IMR-90 (cell line): Measurements from ENCODE around the gene LIMS2. TPM values are rescaled to one million over a fixed set of nuclear protein-coding genes. Genes with fewer than 3 reads are reported as not detected.

Experiments used
- ATAC-seq: fragments of 200-7000 bp; cut with Tn5 transposase; 2 replicates; pipeline ENCODE4 v1.9.1; 2020; ENCODE audit warnings: low read depth, mild to moderate bottlenecking, moderate library complexity
- BruUV-seq: library from RNA; stranded (reverse); fragments of 400-500 nt; replicated peaks from 2 replicates; lab custom pipeline; 2021; lab: Mats Ljungman, UMichigan
- CTCF ChIA-PET: fragments of 300-600 bp; formaldehyde crosslinking; extraction: SDS; loops from one replicate; lab custom pipeline; 2021; ENCODE audit warnings: antibody characterized with exemption; lab: Yijun Ruan, JAX
- POLR2A ChIA-PET: fragments of 300-600 bp; sonication (Branson Sonifier 250); formaldehyde crosslinking; loops from one replicate; lab custom pipeline; 2022; ENCODE audit warnings: antibody characterized with exemption; ENCODE audit not compliant: unreplicated experiment; lab: Charles Lee
- DNase-seq: peaks from one replicate; pipeline ENCODE4 v3.0.0; 2013
- H2AFZ ChIP-seq: replicated peaks from 2 replicates; pipeline ENCODE3; 2013; ENCODE audit warnings: low read length, mild to moderate bottlenecking; ENCODE audit not compliant: poor library complexity
- H2AK5ac ChIP-seq: 2 replicates; pipeline ENCODE4 v1.6.1; 2013; ENCODE audit warnings: low read depth, low read length, inconsistent platforms
- H2AK9ac ChIP-seq: replicated peaks from 2 replicates; pipeline ENCODE3; 2013; ENCODE audit warnings: mild to moderate bottlenecking, low read depth, low read length, moderate library complexity; ENCODE audit not compliant: poor library complexity
- H2BK120ac ChIP-seq: 2 replicates; pipeline ENCODE4 v1.6.1; 2013; ENCODE audit warnings: low read depth, low read length, inconsistent platforms
- H2BK15ac ChIP-seq: 3 replicates; pipeline ENCODE4 v1.6.1; 2013; ENCODE audit warnings: low read depth, low read length, inconsistent platforms
- H2BK20ac ChIP-seq: 2 replicates; pipeline ENCODE4 v1.6.1; 2013; ENCODE audit warnings: low read depth, mild to moderate bottlenecking, inconsistent platforms, low read length, moderate library complexity
- H2BK5ac ChIP-seq: 2 replicates; pipeline ENCODE4 v1.6.1; 2013; ENCODE audit warnings: mild to moderate bottlenecking, low read depth, low read length, inconsistent platforms; ENCODE audit not compliant: poor library complexity, severe bottlenecking
- H3K14ac ChIP-seq: replicated peaks from 2 replicates; pipeline ENCODE4 v1.6.1; 2013; ENCODE audit warnings: low read depth, low read length, inconsistent platforms
- H3K18ac ChIP-seq: 2 replicates; pipeline ENCODE4 v1.6.1; 2013; ENCODE audit warnings: low read depth, low read length, control low read depth
- H3K23ac ChIP-seq: 2 replicates; pipeline ENCODE4 v1.6.1; 2013; ENCODE audit warnings: low read depth, low read length, inconsistent platforms
- H3K27ac ChIP-seq: 2 replicates; pipeline ENCODE4 v1.5.1; 2013; ENCODE audit warnings: mild to moderate bottlenecking, control low read depth, low read length; ENCODE audit not compliant: insufficient read depth
- H3K27me3 ChIP-seq: 2 replicates; pipeline ENCODE4 v1.6.1; 2013; ENCODE audit warnings: low read length; ENCODE audit not compliant: control insufficient read depth, insufficient read depth
- H3K36me3 ChIP-seq: 2 replicates; pipeline ENCODE4 v1.6.1; 2013; ENCODE audit warnings: low read length, mixed read lengths; ENCODE audit not compliant: control insufficient read depth, insufficient read depth
- H3K4ac ChIP-seq: 2 replicates; pipeline ENCODE4 v1.6.1; 2013; ENCODE audit warnings: low read depth, low read length, inconsistent platforms
- H3K4me1 ChIP-seq: 2 replicates; pipeline ENCODE4 v1.6.1; 2013; ENCODE audit warnings: low read length, mixed read lengths; ENCODE audit not compliant: control insufficient read depth, insufficient read depth
- H3K4me2 ChIP-seq: 2 replicates; pipeline ENCODE4 v1.6.1; 2013; ENCODE audit warnings: low read depth, mild to moderate bottlenecking, control low read depth, low read length, moderate library complexity
- H3K4me3 ChIP-seq: 2 replicates; pipeline ENCODE4 v1.5.1; 2013; ENCODE audit warnings: low read depth, mild to moderate bottlenecking, control low read depth, low read length, moderate library complexity; ENCODE audit not compliant: insufficient read depth
- H3K56ac ChIP-seq: 2 replicates; pipeline ENCODE4 v1.6.1; 2013; ENCODE audit warnings: low read length, inconsistent platforms; ENCODE audit not compliant: insufficient read depth; ENCODE audit errors: extremely low read depth
- H3K79me1 ChIP-seq, 2 experiments: 2 replicates each; pipeline ENCODE4 v1.6.1; 2013; ENCODE audit warnings: low read length in 2 of 2, inconsistent platforms in 1 of 2, low read depth in 1 of 2
- H3K9ac ChIP-seq: 2 replicates; pipeline ENCODE4 v1.6.1; 2013; ENCODE audit warnings: low read depth, low read length, control low read depth
- H3K9me1 ChIP-seq: 2 replicates; pipeline ENCODE4 v1.6.1; 2013; ENCODE audit warnings: low read length, inconsistent platforms; ENCODE audit not compliant: insufficient read depth
- H3K9me3 ChIP-seq: 2 replicates; pipeline ENCODE4 v1.6.1; 2013; ENCODE audit warnings: low read length; ENCODE audit not compliant: control insufficient read depth, insufficient read depth
- H4K20me1 ChIP-seq: 2 replicates; pipeline ENCODE4 v1.6.1; 2013; ENCODE audit warnings: low read length, inconsistent platforms; ENCODE audit not compliant: insufficient read depth
- H4K5ac ChIP-seq: 2 replicates; pipeline ENCODE4 v1.6.1; 2013; ENCODE audit warnings: mild to moderate bottlenecking, low read depth, low read length, control low read depth
- H4K8ac ChIP-seq, 2 experiments: 2 replicates each; pipeline ENCODE4 v1.6.1; 2013; ENCODE audit warnings: low read depth in 2 of 2, low read length in 2 of 2, control low read depth in 1 of 2, inconsistent platforms in 1 of 2
- H4K91ac ChIP-seq: 2 replicates; pipeline ENCODE4 v1.6.1; 2013; ENCODE audit warnings: low read depth, low read length, inconsistent platforms; ENCODE audit not compliant: insufficient read depth
- BHLHE40 ChIP-seq: fragments of 150-350 bp; IDR thresholded peaks from 2 replicates; pipeline ENCODE4 v1.6.1; 2016; ENCODE audit warnings: mild to moderate bottlenecking, low read depth, low read length
- CEBPB ChIP-seq: IDR thresholded peaks from 2 replicates; pipeline ENCODE4 v1.6.1; 2012; ENCODE audit warnings: low read depth, low read length, improper control_type of control experiment
- CHD1 ChIP-seq: IDR thresholded peaks from 2 replicates; pipeline ENCODE4 v1.6.1; 2012; ENCODE audit warnings: low read depth, low read length, improper control_type of control experiment
- CTCF ChIP-seq: conservative IDR thresholded peaks from 2 replicates; pipeline ENCODE4 v1.5.1; 2012; ENCODE audit warnings: mild to moderate bottlenecking, low read depth, low read length, improper control_type of control experiment
- ELK1 ChIP-seq: fragments of 150-350 bp; IDR thresholded peaks from 2 replicates; pipeline ENCODE4 v1.6.1; 2016; ENCODE audit warnings: low read depth, mild to moderate bottlenecking, low read length, moderate library complexity, borderline replicate concordance
- FOS ChIP-seq: fragments of 150-350 bp; IDR thresholded peaks from 2 replicates; pipeline ENCODE4 v1.6.1; 2016; ENCODE audit warnings: low read depth, low read length
- MAFK ChIP-seq: IDR thresholded peaks from 2 replicates; pipeline ENCODE4 v1.6.1; 2012; ENCODE audit warnings: low read depth, low read length, improper control_type of control experiment
- MAZ ChIP-seq: IDR thresholded peaks from 2 replicates; pipeline ENCODE4 v1.6.1; 2012; ENCODE audit warnings: low read depth, mild to moderate bottlenecking, low read length, improper control_type of control experiment, moderate library complexity, borderline replicate concordance
- MXI1 ChIP-seq: IDR thresholded peaks from 2 replicates; pipeline ENCODE4 v1.6.1; 2012; ENCODE audit warnings: low read depth, mild to moderate bottlenecking, low read length, moderate library complexity, borderline replicate concordance
- NFE2L2 ChIP-seq: fragments of 150-350 bp; IDR thresholded peaks from 2 replicates; pipeline ENCODE4 v1.6.1; 2016; ENCODE audit warnings: low read depth, mild to moderate bottlenecking, low read length
- RAD21 ChIP-seq: IDR thresholded peaks from 2 replicates; pipeline ENCODE4 v1.6.1; 2012; ENCODE audit warnings: low read length, improper control_type of control experiment
- RCOR1 ChIP-seq: IDR thresholded peaks from 2 replicates; pipeline ENCODE4 v1.6.1; 2012; ENCODE audit warnings: mild to moderate bottlenecking, low read length, improper control_type of control experiment; ENCODE audit not compliant: insufficient replicate concordance
- RFX5 ChIP-seq: IDR thresholded peaks from 2 replicates; pipeline ENCODE4 v1.8.0; 2012; ENCODE audit warnings: low read depth, mild to moderate bottlenecking, low read length, moderate library complexity
- SMC3 ChIP-seq: fragments of 150-350 bp; IDR thresholded peaks from 2 replicates; pipeline ENCODE4 v1.6.1; 2016; ENCODE audit warnings: low read depth, mild to moderate bottlenecking, antibody characterized with exemption, low read length, moderate library complexity
- USF2 ChIP-seq: fragments of 150-350 bp; IDR thresholded peaks from 2 replicates; pipeline ENCODE4 v1.6.1; 2017; ENCODE audit warnings: mild to moderate bottlenecking, antibody characterized with exemption, low read length, low read depth
- WGBS, 2 experiments: methylation state at CpG; one replicate each; pipeline versions ENCODE4 v1.1.5 to v1.1.7; 2013; ENCODE audit warnings: missing lambda C conversion rate in 2 of 2; ENCODE audit not compliant: insufficient read length in 1 of 2; ENCODE audit errors: extremely low coverage in 2 of 2; 5-methylcytosine and 5-hydroxymethylcytosine counted together
- dilution Hi-C: fragments of 300-500 bp; cut with HindIII; formaldehyde crosslinking; loops from one replicate; pipeline ENCODE4 v1.14.3; 2018; ENCODE audit warnings: low sequenced_read_pairs; ENCODE audit not compliant: unreplicated experiment
- in situ Hi-C: fragments of 300-500 bp; cut with MboI; formaldehyde crosslinking; loops from 3 replicates; pipeline ENCODE4 v1.14.3; 2019; ENCODE audit warnings: low sequenced_read_pairs, inconsistent platforms, mixed read lengths
- intact Hi-C: fragments of 100-400 bp; cut with micrococcal nuclease; formaldehyde crosslinking; loops from 2 replicates; pipeline ENCODE4 v1.10.0; 2022
- polyA plus RNA-seq, 3 experiments: library from polyadenylated mRNA; depleted of rRNA; stranded (reverse); fragments of >200 nt; gene quantifications; 2 replicates each; pipeline ENCODE4 v1.2.3, GENCODE V29; 2012; ENCODE audit warnings: low replicate concordance in 1 of 3
- total RNA-seq: library from RNA; depleted of rRNA; stranded (reverse); fragments of >200 nt; gene quantifications from 2 replicates; pipeline ENCODE4 v1.2.3, GENCODE V29; 2012

The LIMS2 gene
- total and polyA plus RNA-seq, 2 of the 4 experiments (the other 2 are of a cell fraction), result 1.3 to 18.8 TPM

GRCh38 chr2:127679680-127680361, 4.5 kb upstream of the LIMS2 start:
- TF ChIP-seq RCOR1 (no peak), ELK1 (no peak), CEBPB (no peak), CHD1 (no peak), CTCF (no peak), USF2 (no peak), RAD21 (no peak), RFX5 (no peak), MXI1 (no peak), MAZ (no peak), BHLHE40 (no peak), FOS (no peak), NFE2L2 (no peak), SMC3 (no peak), MAFK (no peak)
- no peak overlapping the region for H4K8ac ChIP-seq
- intact Hi-C loops (no loop called here), in situ Hi-C loops (no loop called here), dilution Hi-C loops (no loop called here)
- H2BK5ac ChIP-seq, result no peak overlapping the region
- no peak overlapping the region for H3K14ac ChIP-seq
- H3K4me2 ChIP-seq, result no peak overlapping the region
- no peak overlapping the region for H2BK120ac ChIP-seq
- CTCF ChIA-PET, result no interaction called here
- no peak overlapping the region for H2AFZ ChIP-seq
- POLR2A ChIA-PET, result no interaction called here
- H3K36me3 ChIP-seq, result no peaks in the 10 kb centered on the region
- no peak overlapping the region for H3K27ac ChIP-seq
- H3K4ac ChIP-seq, result no peak overlapping the region
- no peak overlapping the region for H2AK9ac ChIP-seq
- H2BK15ac ChIP-seq, result no peak overlapping the region
- H4K91ac ChIP-seq, result no peak overlapping the region
- no peak overlapping the region for H3K4me3 ChIP-seq
- no peaks in the 10 kb centered on the region for H4K20me1 ChIP-seq
- H3K79me1 ChIP-seq, result no peaks in the 10 kb centered on the region
- H2AK5ac ChIP-seq, result no peak overlapping the region
- H3K18ac ChIP-seq, result no peak overlapping the region
- no peak overlapping the region for H3K9ac ChIP-seq
- BruUV-seq, result no TSS peak
- peaks cover 4% of the 10 kb centered on the region for H3K4me1 ChIP-seq
- no peak overlapping the region for H3K23ac ChIP-seq
- peaks cover 22% of the 10 kb centered on the region for H3K27me3 ChIP-seq
- 90% methylated on average over 3 of the region's 15 CpGs; no CpG with 5 or more reads in 1 of the 2 experiments for WGBS, 2 experiments
- no peak overlapping the region for H3K56ac ChIP-seq
- no peak overlapping the region for H2BK20ac ChIP-seq
- DNase-seq, result no peak
- H3K9me3 ChIP-seq, result no peaks in the 10 kb centered on the region
- ATAC-seq, result no peak
- no peak overlapping the region for H4K5ac ChIP-seq
- H3K9me1 ChIP-seq, result peaks cover 9% of the 10 kb centered on the region; the same call in 1 of the 2 replicates
